SU-DHL-6 (cell line): Measurements from ENCODE around the gene ZNF605.

Source experiments
- EZH2phosphoT487 ChIP-seq: fragments of 200-600 bp; sonication (generic), shearing (Covaris generic); conservative IDR thresholded peaks from 2 replicates; pipeline ENCODE4 v1.6.1; 2018; ENCODE audit warnings: mild to moderate bottlenecking, antibody characterized with exemption, low read length, moderate library complexity, mixed read lengths
- TF ChIP-seq, protein P1 (sequence below): fragments of 200-600 bp; sonication (generic); IDR thresholded peaks from one replicate; pipeline ENCODE4 v1.5.1; 2017; ENCODE audit warnings: antibody characterized with exemption, mild to moderate bottlenecking, low read length, moderate library complexity; ENCODE audit not compliant: insufficient read depth, poor library complexity, severe bottlenecking

DNA sequence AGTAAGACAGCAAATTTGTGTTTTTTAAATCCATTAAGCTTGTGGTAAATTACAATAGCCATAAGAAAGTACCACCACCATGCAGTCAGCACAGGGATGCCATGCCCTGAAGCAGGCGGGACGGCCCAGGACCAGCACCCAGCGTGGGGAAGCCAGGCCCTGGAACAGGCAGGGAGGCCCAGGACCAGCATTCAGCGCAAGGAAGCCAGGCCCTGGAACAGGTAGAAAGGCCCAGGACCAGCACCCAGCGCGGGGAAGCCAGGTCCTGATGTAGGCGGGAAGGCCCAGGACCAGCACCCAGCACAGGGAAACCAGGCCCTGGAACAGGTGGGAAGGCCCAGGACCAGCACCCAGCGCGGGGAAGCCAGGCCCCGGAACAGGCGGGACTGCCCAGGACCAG is 81.9 kb downstream of the ZNF605 start:
- TF ChIP-seq, protein P1, sequence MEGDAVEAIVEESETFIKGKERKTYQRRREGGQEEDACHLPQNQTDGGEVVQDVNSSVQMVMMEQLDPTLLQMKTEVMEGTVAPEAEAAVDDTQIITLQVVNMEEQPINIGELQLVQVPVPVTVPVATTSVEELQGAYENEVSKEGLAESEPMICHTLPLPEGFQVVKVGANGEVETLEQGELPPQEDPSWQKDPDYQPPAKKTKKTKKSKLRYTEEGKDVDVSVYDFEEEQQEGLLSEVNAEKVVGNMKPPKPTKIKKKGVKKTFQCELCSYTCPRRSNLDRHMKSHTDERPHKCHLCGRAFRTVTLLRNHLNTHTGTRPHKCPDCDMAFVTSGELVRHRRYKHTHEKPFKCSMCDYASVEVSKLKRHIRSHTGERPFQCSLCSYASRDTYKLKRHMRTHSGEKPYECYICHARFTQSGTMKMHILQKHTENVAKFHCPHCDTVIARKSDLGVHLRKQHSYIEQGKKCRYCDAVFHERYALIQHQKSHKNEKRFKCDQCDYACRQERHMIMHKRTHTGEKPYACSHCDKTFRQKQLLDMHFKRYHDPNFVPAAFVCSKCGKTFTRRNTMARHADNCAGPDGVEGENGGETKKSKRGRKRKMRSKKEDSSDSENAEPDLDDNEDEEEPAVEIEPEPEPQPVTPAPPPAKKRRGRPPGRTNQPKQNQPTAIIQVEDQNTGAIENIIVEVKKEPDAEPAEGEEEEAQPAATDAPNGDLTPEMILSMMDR = no peak
- no peak for TF ChIP-seq EZH2phosphoT487
